Spleen (tissue), 11 donors: ENCODE data around the gene GREB1L. TPM values are rescaled to one million over a fixed set of nuclear protein-coding genes. Genes with fewer than 3 reads are reported as not detected.

ENCODE experiments used
- DNase-seq: peaks from one replicate; pipeline ENCODE4 v3.0.0-alpha.2; 2020
- H3K27ac ChIP-seq, 8 donors: fragments of 200-600 bp; sonication (generic) in 7 of 8; 1 replicate in 4 of 8; 2 replicates in 4 of 8; pipeline versions ENCODE4 v1.5.0 to v1.8.0; 2016 to 2021; ENCODE audit warnings: inconsistent platforms in 4 of 8, mild to moderate bottlenecking in 4 of 8, moderate library complexity in 1 of 8
- H3K27me3 ChIP-seq, 7 donors: fragments of 200-600 bp; sonication (generic) in 6 of 7; replicated peaks in 1 of 7; 1 replicate in 4 of 7; 2 replicates in 3 of 7; pipeline versions ENCODE4 v1.5.0 to v1.8.0; 2016 to 2021; ENCODE audit warnings: inconsistent platforms in 3 of 7, mild to moderate bottlenecking in 1 of 7
- H3K36me3 ChIP-seq, 6 donors: fragments of 200-600 bp; sonication (generic) in 5 of 6; 1 replicate in 4 of 6; 2 replicates in 2 of 6; pipeline versions ENCODE4 v1.5.0 to v1.8.0; 2016 to 2021; ENCODE audit warnings: inconsistent platforms in 2 of 6
- H3K4me1 ChIP-seq, 6 donors: fragments of 200-600 bp; sonication (generic) in 5 of 6; 1 replicate in 3 of 6; 2 replicates in 3 of 6; pipeline versions ENCODE4 v1.5.0 to v1.8.0; 2016 to 2021; ENCODE audit warnings: inconsistent platforms in 3 of 6
- H3K4me3 ChIP-seq, 8 donors: fragments of 200-600 bp; sonication (generic) in 7 of 8; 1 replicate in 4 of 8; 2 replicates in 4 of 8; pipeline versions ENCODE4 v1.5.0 to v1.8.0; 2016 to 2021; ENCODE audit warnings: inconsistent platforms in 4 of 8, mild to moderate bottlenecking in 4 of 8, moderate library complexity in 2 of 8
- H3K9me3 ChIP-seq, 8 donors: fragments of 200-600 bp; sonication (generic) in 7 of 8; 1 replicate in 4 of 8; 2 replicates in 4 of 8; pipeline versions ENCODE4 v1.5.0 to v1.8.0; 2016 to 2021; ENCODE audit warnings: inconsistent platforms in 4 of 8
- CTCF ChIP-seq, 11 experiments: fragments of 200-600 bp in 7 of 11; fragments of 450-650 bp in 4 of 11; sonication (generic) in 4 of 11; IDR thresholded peaks in 8 of 11; conservative IDR thresholded peaks in 3 of 11; 1 replicate in 7 of 11; 2 replicates in 4 of 11; pipeline versions ENCODE4 v1.4.0 to v1.8.0; 2016 to 2021; ENCODE audit warnings: antibody characterized with exemption in 11 of 11, inconsistent platforms in 4 of 11, mild to moderate bottlenecking in 1 of 11
- POLR2A ChIP-seq, 3 donors: fragments of 450-650 bp; IDR thresholded peaks; one replicate each; pipeline ENCODE4 v1.5.1; 2017; ENCODE audit warnings: antibody characterized with exemption in 3 of 3, mild to moderate bottlenecking in 1 of 3
- POLR2AphosphoS5 ChIP-seq, 3 donors: sonication (generic); formaldehyde crosslinking; IDR thresholded peaks; one replicate each; pipeline ENCODE4 v1.5.1; 2017; ENCODE audit warnings: antibody characterized with exemption in 3 of 3
- WGBS, 5 donors: extraction: QIAGEN DNeasy Blood & Tissue Kit in 3 of 5; methylation state at CpG; one replicate each; pipeline versions ENCODE4 v1.1.5 to v1.1.7; 2013 to 2018; 5-methylcytosine and 5-hydroxymethylcytosine counted together
- intact Hi-C: fragments of 100-400 bp; cut with DNase I; formaldehyde crosslinking; loops from one replicate; pipeline ENCODE4 v1.15.0; 2023; ENCODE audit warnings: low total_unique reads
- polyA plus RNA-seq, 3 donors: library from polyadenylated mRNA; stranded (reverse); fragments of 200-250 nt; gene quantifications; one replicate each; pipeline ENCODE4 v1.2.1, GENCODE V29; 2013
- total RNA-seq, 7 donors: library from RNA; depleted of rRNA in 3 of 7; stranded (reverse); fragments of >200 nt in 3 of 7; fragmentation: NEBNext Ultra II Directional in 4 of 7; extraction: Animal tissue kit (Norgen Biotek cat#: 25700) in 4 of 7; gene quantifications; one replicate each; pipeline versions ENCODE4 v1.1.0 to v1.2.1, GENCODE V29; 2016 to 2021
- donor health status: healthy with polysubstance abuse.
- donor health status: DM: no; HTN: no; CAD: no; lungs with moderate emphysema.
- donor health status: DM: no; HTN: no; CAD: no.
- donor health status: Bipolar disorder and iron deficiency.
- donor health status: healthy.
- donor health status: DM: no; HTN: no; CAD: no.
- donor health status: DM: yes; HTN: yes; CAD: no.

GREB1L gene
- total and polyA plus RNA-seq, 10 donors = under 0.01 to 0.79 (median 0.57) TPM

- intact Hi-C loops = no loop called here
Measured at GRCh38 chr18:21548647-21549046, 306.6 kb downstream of the GREB1L start.

GRCh38 chr18:21550510-21550970, 308.5 kb downstream of the GREB1L start:
- no peak for DNase-seq
- Histone ChIP-seq H3K36me3 (peaks cover 0 to 93% (median 24%) of the 10 kb centered on the region in 6 donors), H3K9me3 (no peaks in the 10 kb centered on the region), H3K4me3 (no peak overlapping the region), H3K27me3 (no peaks in the 10 kb centered on the region), H3K4me1 (no peaks in the 10 kb centered on the region), H3K27ac (no peak overlapping the region)
- TF ChIP-seq POLR2A (IDR thresholded peaks at IDR 0.05) = no peak
- no peak for TF ChIP-seq POLR2AphosphoS5 (IDR thresholded peaks at IDR 0.05)
- TF ChIP-seq CTCF (IDR thresholded peaks at IDR 0.05 in 8 of 11, conservative IDR thresholded peaks at IDR 0.05 in 3 of 11) = no peak
- 94 to 98% (median 96%) methylated on average over 11 of the region's 11 CpGs for WGBS, 5 donors
- intact Hi-C loops = no loop called here

More at GRCh38 chr18:21548647-21549046, 306.6 kb downstream of the GREB1L start:
- Histone ChIP-seq H3K36me3 (peaks cover 0 to 93% (median 23%) of the 10 kb centered on the region in 6 donors), H3K4me1 (no peaks in the 10 kb centered on the region), H3K4me3 (no peak overlapping the region), H3K9me3 (no peaks in the 10 kb centered on the region), H3K27me3 (no peaks in the 10 kb centered on the region), H3K27ac (no peak overlapping the region)
- DNase-seq = no peak
- 94 to 100% (median 98%) methylated on average over 2 of the region's 2 CpGs for WGBS, 5 donors
- TF ChIP-seq CTCF (IDR thresholded peaks at IDR 0.05 in 8 of 11, conservative IDR thresholded peaks at IDR 0.05 in 3 of 11) (no peak), POLR2A (IDR thresholded peaks at IDR 0.05) (no peak), POLR2AphosphoS5 (IDR thresholded peaks at IDR 0.05) (no peak)

GRCh38 chr18:21557607-21558253, 315.7 kb downstream of the GREB1L start:
- Histone ChIP-seq H3K27ac (no peak overlapping the region), H3K4me1 (no peaks in the 10 kb centered on the region), H3K4me3 (no peak overlapping the region), H3K27me3 (no peaks in the 10 kb centered on the region), H3K9me3 (no peaks in the 10 kb centered on the region), H3K36me3 (peaks cover 6 to 99% (median 36%) of the 10 kb centered on the region in 6 donors)
- intact Hi-C loops = no loop called here
- WGBS, 5 donors = 83 to 89% (median 86%) methylated on average over 6 of the region's 6 CpGs
- no peak for DNase-seq
- TF ChIP-seq POLR2A (IDR thresholded peaks at IDR 0.05) (no peak), POLR2AphosphoS5 (IDR thresholded peaks at IDR 0.05) (no peak), CTCF (IDR thresholded peaks at IDR 0.05 in 8 of 11, conservative IDR thresholded peaks at IDR 0.05 in 3 of 11) (no peak)

- Histone ChIP-seq H3K4me1 (no peaks in the 10 kb centered on the region), H3K4me3 (no peak overlapping the region), H3K9me3 (no peaks in the 10 kb centered on the region), H3K27me3 (no peaks in the 10 kb centered on the region), H3K36me3 (peaks cover 6 to 99% (median 49%) of the 10 kb centered on the region in 6 donors), H3K27ac (no peak overlapping the region)
- intact Hi-C loops = no loop called here
- no peak for DNase-seq
- TF ChIP-seq POLR2A (IDR thresholded peaks at IDR 0.05) = no peak
- no peak for TF ChIP-seq POLR2AphosphoS5 (IDR thresholded peaks at IDR 0.05)
- TF ChIP-seq CTCF (IDR thresholded peaks at IDR 0.05 in 8 of 11, conservative IDR thresholded peaks at IDR 0.05 in 3 of 11) = no peak
Measured at GRCh38 chr18:21559195-21559594, 317.2 kb downstream of the GREB1L start.
